Thyroid gland (tissue), 4 donors: ENCODE data around the gene CAPS2.

Source experiments
- CTCF ChIP-seq, 6 experiments: fragments of 200-600 bp in 3 of 6; fragments of 450-650 bp in 3 of 6; sonication (generic) in 3 of 6; IDR thresholded peaks; one replicate each; pipeline ENCODE4 v1.5.1; 2016 to 2019; ENCODE audit warnings: antibody characterized with exemption in 6 of 6, mild to moderate bottlenecking in 2 of 6, inconsistent platforms in 1 of 6, moderate library complexity in 1 of 6
- POLR2A ChIP-seq, 2 donors: fragments of 450-650 bp; IDR thresholded peaks; one replicate each; pipeline ENCODE4 v1.6.1; 2017; ENCODE audit warnings: antibody characterized with exemption in 2 of 2, mild to moderate bottlenecking in 2 of 2, moderate library complexity in 1 of 2

- no peak for TF ChIP-seq CTCF (IDR thresholded peaks at IDR 0.05)
- no peak for TF ChIP-seq POLR2A (IDR thresholded peaks at IDR 0.05)
These were observed 34.8 kb upstream of the CAPS2 start for GRCh38 chr12:75364919-75365318.
